Chondrocyte (in vitro differentiated cells): ENCODE results near the gene SLC13A3. TPM values are rescaled to one million over a fixed set of nuclear protein-coding genes. Genes with fewer than 3 reads are reported as not detected.

Experiments used
- DNase-seq: peaks from one replicate; pipeline ENCODE4 v3.0.0; 2021; ENCODE audit warnings: mixed read lengths, low spot score
- H3K27ac Mint-ChIP-seq: one replicate; pipeline ENCODE4 v1.8.0; 2021; ENCODE audit warnings: mild to moderate bottlenecking, moderate library complexity, mixed read lengths; ENCODE audit not compliant: unreplicated experiment
- H3K27me3 Mint-ChIP-seq: 2 replicates; pipeline ENCODE4 v1.8.0; 2021; ENCODE audit warnings: low read depth, mixed read lengths
- H3K36me3 Mint-ChIP-seq: 2 replicates; pipeline ENCODE4 v1.8.0; 2021; ENCODE audit warnings: low read depth, mixed read lengths
- H3K4me1 Mint-ChIP-seq: 2 replicates; pipeline ENCODE4 v1.8.0; 2021; ENCODE audit warnings: low read depth, mild to moderate bottlenecking, mixed read lengths
- H3K4me3 Mint-ChIP-seq: one replicate; pipeline ENCODE4 v1.8.0; 2021; ENCODE audit warnings: mild to moderate bottlenecking, moderate library complexity, mixed read lengths; ENCODE audit not compliant: unreplicated experiment
- H3K9me3 Mint-ChIP-seq: 2 replicates; pipeline ENCODE4 v1.8.0; 2021; ENCODE audit warnings: low read depth, mixed read lengths
- total RNA-seq: library from RNA; stranded (reverse); gene quantifications from 3 replicates; pipeline ENCODE4 v1.2.1, GENCODE V29; 2021
- TF ChIP-seq, protein P1 (sequence below): fragments of 200-600 bp; sonication (generic); IDR thresholded peaks from 2 replicates; pipeline ENCODE4 v1.5.0; 2021; ENCODE audit warnings: antibody characterized with exemption, mild to moderate bottlenecking, moderate library complexity

The SLC13A3 gene
- total RNA-seq, 1 donor from 2014 or later = 2.5 TPM

GRCh38 chr20:46545827-46546138, 105.5 kb downstream of the SLC13A3 start:
- H3K4me3 Mint-ChIP-seq = no peak overlapping the region
- H3K9me3 Mint-ChIP-seq = no peaks in the 10 kb centered on the region
- H3K4me1 Mint-ChIP-seq = no peaks in the 10 kb centered on the region
- DNase-seq = no peak
- no peaks in the 10 kb centered on the region for H3K36me3 Mint-ChIP-seq
- no peak overlapping the region for H3K27ac Mint-ChIP-seq
- no peaks in the 10 kb centered on the region for H3K27me3 Mint-ChIP-seq
- TF ChIP-seq, protein P1, sequence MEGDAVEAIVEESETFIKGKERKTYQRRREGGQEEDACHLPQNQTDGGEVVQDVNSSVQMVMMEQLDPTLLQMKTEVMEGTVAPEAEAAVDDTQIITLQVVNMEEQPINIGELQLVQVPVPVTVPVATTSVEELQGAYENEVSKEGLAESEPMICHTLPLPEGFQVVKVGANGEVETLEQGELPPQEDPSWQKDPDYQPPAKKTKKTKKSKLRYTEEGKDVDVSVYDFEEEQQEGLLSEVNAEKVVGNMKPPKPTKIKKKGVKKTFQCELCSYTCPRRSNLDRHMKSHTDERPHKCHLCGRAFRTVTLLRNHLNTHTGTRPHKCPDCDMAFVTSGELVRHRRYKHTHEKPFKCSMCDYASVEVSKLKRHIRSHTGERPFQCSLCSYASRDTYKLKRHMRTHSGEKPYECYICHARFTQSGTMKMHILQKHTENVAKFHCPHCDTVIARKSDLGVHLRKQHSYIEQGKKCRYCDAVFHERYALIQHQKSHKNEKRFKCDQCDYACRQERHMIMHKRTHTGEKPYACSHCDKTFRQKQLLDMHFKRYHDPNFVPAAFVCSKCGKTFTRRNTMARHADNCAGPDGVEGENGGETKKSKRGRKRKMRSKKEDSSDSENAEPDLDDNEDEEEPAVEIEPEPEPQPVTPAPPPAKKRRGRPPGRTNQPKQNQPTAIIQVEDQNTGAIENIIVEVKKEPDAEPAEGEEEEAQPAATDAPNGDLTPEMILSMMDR = no peak

DNA sequence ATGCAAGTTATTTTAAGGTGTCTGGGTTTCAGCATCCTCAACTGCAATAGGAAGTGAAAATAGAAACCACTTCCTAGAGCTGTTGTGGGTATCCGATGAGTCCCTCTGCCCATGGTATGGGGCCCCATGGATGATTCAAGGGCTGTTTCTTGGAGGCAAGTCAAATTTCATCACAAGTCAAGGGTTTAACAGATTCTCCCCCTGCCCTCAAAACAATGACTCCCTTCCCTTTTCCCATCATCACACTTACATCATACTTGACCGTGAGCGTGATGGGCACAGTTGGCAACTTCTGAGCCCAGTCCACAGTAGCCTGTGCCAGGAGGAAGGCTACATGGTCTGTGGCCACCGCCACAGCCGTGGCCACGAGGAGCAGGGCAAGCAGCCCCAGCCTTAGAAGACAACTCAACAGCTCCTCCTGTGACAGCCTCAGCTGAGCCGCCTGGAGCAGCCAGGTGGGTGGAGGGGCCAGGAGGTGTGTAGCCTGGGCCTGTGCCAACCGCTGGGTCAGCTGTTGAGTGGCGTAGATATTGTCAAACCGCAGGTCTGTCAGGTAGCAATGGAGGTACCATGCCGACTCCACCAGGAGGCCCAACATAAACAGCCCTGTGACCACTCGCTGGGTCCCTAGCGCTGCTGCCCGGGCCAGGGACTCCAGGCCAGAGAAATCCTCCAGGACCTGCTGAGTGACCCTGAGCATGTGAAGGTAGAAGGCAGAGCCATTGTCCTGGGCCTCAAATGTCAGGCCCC, 106.0 kb downstream of the SLC13A3 start:
- Mint-ChIP-seq H3K9me3 (no peaks in the 10 kb centered on the region), H3K4me3 (no peak overlapping the region), H3K4me1 (no peaks in the 10 kb centered on the region), H3K27ac (no peak overlapping the region), H3K27me3 (no peaks in the 10 kb centered on the region), H3K36me3 (no peaks in the 10 kb centered on the region)
- DNase-seq = no peak
- TF ChIP-seq, protein P1 = no peak

DNA sequence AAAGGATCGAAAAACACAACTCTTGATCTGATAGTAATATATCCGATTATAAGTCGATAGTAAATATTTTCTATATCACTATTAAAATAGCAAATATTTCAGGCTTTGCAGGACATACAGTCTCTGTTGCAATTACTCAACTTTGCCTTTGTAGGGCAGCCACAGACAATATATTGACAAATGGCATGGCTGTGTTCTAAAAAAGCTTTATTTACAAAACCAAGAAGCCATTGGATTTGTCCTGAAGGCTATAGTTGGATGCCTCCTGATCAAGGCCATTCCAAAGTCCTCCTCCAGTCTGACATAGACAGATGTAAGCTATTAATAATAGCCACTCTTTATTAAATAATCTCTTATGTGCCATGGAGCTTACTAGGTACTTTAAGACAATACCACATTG, 106.7 kb downstream of the SLC13A3 start:
- Mint-ChIP-seq H3K9me3 (no peaks in the 10 kb centered on the region), H3K27me3 (peaks cover under 1% of the 10 kb centered on the region), H3K36me3 (no peaks in the 10 kb centered on the region), H3K4me3 (no peak overlapping the region), H3K27ac (no peak overlapping the region), H3K4me1 (no peaks in the 10 kb centered on the region)
- DNase-seq = no peak
- TF ChIP-seq, protein P1 = peak; percentile 59

GRCh38 chr20:46543959-46544358, 107.3 kb downstream of the SLC13A3 start:
- TF ChIP-seq, protein P1 = no peak
- no peak overlapping the region for H3K4me3 Mint-ChIP-seq
- peaks cover 5% of the 10 kb centered on the region for H3K27me3 Mint-ChIP-seq
- no peak for DNase-seq
- H3K36me3 Mint-ChIP-seq = no peaks in the 10 kb centered on the region
- no peaks in the 10 kb centered on the region for H3K4me1 Mint-ChIP-seq
- no peak overlapping the region for H3K27ac Mint-ChIP-seq
- H3K9me3 Mint-ChIP-seq = no peaks in the 10 kb centered on the region

DNA sequence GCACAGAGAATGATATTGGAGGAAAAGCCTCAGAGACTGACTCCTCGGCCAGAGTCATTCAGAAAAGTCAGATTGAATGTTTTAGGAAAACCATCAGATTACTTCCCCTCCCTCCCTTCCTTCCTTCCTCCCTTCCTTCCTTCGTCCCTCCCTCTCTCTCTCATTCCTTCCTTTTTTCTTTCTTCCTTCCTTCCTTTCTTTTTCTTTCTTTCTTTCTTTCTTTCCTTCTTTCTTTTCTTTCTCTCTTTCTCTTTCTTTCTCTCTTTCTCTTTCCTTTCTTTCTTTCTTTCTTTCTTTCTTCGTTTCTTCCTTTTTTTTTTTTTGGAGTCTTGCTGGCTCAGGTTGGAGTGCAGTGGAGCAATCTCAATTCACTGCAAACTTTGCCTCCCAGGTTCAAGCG, 108.2 kb downstream of the SLC13A3 start:
- Mint-ChIP-seq H3K9me3 (no peaks in the 10 kb centered on the region), H3K27ac (no peak overlapping the region), H3K4me1 (no peaks in the 10 kb centered on the region), H3K4me3 (no peak overlapping the region), H3K27me3 (peaks cover 9% of the 10 kb centered on the region), H3K36me3 (no peaks in the 10 kb centered on the region)
- TF ChIP-seq, protein P1 = no peak
- DNase-seq = no peak
